Measurements from ENCODE around the gene IRF3.

IRF3 gene

GRCh38 chr19:49687566-49688316, 22.1 kb upstream of the IRF3 start:
- DNase-seq: peak; percentile 42

- DNase-seq: no peak
Measured at GRCh38 chr19:49687150-49687549, 21.5 kb upstream of the IRF3 start.

GRCh38 chr19:49686503-49687088, 20.9 kb upstream of the IRF3 start:
- DNase-seq: no peak

- DNase-seq: no peak
Measured at GRCh38 chr19:49685845-49686332, 20.2 kb upstream of the IRF3 start.

- no peak for DNase-seq
Measured at GRCh38 chr19:49684983-49685553, 19.4 kb upstream of the IRF3 start.

GRCh38 chr19:49684251-49684982, 18.8 kb upstream of the IRF3 start:
- peak; percentile 46 for DNase-seq

- no peak for DNase-seq
Measured at GRCh38 chr19:49683814-49684250, 18.2 kb upstream of the IRF3 start.

GRCh38 chr19:49682274-49682673, 16.6 kb upstream of the IRF3 start:
- DNase-seq: no peak

- no peak for DNase-seq
Measured at GRCh38 chr19:49681830-49682229, 16.2 kb upstream of the IRF3 start.

- DNase-seq: peak; percentile 98
Measured at GRCh38 chr19:49680421-49681351, 15.0 kb upstream of the IRF3 start.

GRCh38 chr19:49679771-49680413, 14.2 kb upstream of the IRF3 start:
- DNase-seq: peak; percentile 93

GRCh38 chr19:49678985-49679770, 13.5 kb upstream of the IRF3 start:
- peak; percentile 91 for DNase-seq

- peak; percentile 96 for DNase-seq
Measured at GRCh38 chr19:49677901-49678674, 12.4 kb upstream of the IRF3 start.

- peak; percentile 86 for DNase-seq
Measured at GRCh38 chr19:49677231-49677900, 11.7 kb upstream of the IRF3 start, which contains the start of gene PRMT1. TSS of gene PRMT1 (plus strand) at chr19:49677271. CDS start at chr19:49677281, 10 bp downstream.

- DNase-seq: peak; percentile 100
Measured at GRCh38 chr19:49676784-49677230, 11.2 kb upstream of the IRF3 start.

- peak; percentile 95 for DNase-seq
Measured at GRCh38 chr19:49676136-49676783, 10.6 kb upstream of the IRF3 start.

GRCh38 chr19:49672131-49672919, 6.7 kb upstream of the IRF3 start:
- DNase-seq: peak; percentile 93

- DNase-seq: no peak
Measured at GRCh38 chr19:49669516-49669915, 3.9 kb upstream of the IRF3 start.
